ENCODE measurements around the gene HAPLN2.
A peak's percentile ranks its signal among the peaks of the same experiment; 100 is the strongest.
"Not testable (repeated sequence)": the region's sequence is repeated elsewhere in the genome, so short reads cannot be mapped to it uniquely, and the experiment has no call there.

The HAPLN2 gene

DNA sequence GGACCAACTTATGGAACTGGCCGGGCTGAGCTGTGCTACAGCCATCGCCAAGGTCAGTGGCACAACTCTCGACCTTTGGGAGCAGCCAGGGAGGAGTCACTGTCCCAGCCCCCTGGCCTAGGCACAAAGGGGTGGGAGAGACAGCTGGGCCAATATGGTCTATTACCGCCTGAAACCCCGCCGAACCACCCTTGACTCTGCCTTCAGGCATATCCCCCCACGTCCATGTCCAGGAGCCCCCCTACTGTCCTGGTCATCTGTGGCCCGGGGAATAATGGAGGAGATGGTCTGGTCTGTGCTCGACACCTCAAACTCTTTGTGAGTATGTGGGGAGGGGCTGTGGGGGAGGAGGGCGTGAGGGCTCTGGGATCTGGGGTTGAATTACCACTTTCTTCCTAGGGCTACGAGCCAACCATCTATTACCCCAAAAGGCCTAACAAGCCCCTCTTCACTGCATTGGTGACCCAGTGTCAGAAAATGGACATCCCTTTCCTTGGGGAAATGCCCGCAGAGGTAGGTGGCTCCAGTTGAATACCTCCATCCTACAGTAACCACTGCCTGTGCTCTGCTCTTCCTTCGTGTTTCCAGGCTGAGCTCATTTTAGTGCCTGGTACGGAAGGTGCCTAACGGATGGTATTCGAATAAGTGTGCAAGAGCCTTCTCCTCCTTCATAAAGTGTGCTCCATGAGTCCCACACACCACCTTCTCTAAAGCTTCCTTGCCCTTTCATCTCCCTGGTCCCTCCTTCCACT lies 26.9 kb upstream of the HAPLN2 start:
- no peak for DNase-seq

DNA sequence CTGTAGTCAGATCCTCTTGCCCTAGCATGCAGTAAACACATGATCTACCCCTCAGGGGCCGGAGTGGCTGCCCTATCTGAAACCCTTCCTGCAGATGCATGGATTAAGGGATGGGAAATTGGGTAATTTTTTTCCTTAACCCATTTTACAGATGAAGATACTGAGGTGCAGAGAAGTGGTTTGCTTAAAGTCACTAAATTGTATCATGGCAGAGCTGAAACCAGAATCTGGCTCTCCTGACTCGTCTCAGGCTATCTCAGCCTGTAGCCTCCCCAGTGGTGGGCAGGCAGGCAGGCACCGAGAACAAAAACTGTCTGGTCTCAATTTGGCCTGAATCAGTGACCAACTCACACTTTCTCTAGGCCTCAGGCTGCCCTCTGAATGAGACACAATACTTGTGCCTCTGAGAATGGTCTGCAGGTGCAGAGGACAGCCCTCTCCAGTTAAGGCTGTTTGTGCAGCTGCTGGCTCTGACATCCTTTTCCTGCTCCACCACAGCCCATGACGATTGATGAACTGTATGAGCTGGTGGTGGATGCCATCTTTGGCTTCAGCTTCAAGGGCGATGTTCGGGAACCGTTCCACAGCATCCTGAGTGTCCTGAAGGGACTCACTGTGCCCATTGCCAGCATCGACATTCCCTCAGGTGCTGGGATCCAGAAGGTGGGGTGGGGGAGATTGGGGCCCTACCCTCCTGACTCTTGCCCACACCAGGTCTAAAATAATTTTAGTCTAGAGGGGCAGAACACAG lies 26.1 kb upstream of the HAPLN2 start:
- no peak for DNase-seq

DNA sequence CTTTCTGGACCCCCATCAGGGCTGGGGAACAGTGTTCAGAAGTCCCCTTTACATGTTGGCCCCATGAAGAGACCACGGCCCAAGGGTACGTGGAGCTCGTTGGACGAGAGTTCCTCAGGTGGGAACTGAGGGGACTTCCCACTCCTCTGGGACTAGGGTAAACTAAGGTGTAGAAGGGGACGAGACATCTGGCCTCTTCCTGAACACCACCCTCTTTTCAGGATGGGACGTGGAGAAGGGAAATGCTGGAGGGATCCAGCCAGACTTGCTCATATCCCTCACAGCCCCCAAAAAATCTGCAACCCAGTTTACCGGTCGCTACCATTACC lies 25.6 kb upstream of the HAPLN2 start:
- DNase-seq = no peak

DNA sequence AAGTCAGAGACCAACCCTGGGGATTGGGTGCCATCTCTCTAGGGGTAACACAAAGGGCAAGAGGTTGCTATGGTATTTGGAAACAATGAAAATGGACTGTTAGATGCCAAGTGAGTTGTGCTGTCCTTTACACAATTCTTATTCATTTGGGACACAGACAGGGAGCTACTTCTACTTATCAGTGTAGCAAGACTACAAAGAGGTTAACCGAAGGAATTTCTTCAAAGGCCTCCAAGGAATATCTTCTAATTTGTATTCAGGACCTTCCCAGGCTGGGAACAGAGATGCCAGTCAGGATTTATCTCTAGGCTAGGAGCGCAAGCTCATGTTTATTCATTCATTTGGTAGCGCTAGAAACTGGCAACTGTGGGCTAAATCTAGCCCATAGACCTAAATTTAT lies 25.0 kb upstream of the HAPLN2 start:
- no peak for DNase-seq

DNA sequence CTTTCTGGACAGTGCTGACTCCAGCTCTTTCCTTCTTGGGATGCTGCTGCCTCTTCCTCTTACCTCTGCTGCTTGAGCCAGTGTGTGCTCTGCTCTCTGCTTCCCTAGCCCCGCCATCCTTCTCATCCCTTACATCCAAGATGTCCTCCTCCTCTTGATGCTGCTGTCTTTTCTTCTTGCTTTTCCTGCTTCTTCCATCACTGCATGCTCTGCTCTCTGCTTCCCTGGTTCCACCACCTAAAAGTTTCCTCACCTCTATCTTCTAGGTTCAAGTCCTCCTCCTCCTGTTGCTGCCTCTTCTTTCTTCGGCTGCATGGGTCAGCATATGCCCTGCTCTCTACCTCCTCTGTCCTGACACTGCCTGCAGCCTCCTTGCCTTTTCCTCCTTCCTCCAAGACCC lies 24.2 kb upstream of the HAPLN2 start:
- no peak for DNase-seq

DNA sequence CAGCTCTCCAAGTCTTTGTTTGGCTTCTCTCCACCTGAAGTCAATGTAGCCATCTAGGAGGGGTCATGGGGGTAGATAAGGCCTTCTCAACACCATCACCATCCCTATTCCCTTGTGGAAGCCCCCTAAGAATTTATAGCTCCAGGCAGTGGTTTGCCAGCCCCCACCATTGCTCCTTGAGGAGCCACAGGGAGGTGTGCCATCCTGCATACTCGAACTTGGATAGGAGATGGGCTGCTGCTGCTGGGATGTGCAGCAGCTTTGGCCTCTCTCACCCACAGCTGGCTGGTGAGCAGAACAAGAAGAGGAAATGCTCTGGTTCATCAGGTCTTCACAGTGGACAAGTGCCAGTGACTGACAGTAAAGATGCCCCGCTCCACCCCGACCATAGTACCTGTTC lies 22.8 kb upstream of the HAPLN2 start:
- no peak for DNase-seq

DNA sequence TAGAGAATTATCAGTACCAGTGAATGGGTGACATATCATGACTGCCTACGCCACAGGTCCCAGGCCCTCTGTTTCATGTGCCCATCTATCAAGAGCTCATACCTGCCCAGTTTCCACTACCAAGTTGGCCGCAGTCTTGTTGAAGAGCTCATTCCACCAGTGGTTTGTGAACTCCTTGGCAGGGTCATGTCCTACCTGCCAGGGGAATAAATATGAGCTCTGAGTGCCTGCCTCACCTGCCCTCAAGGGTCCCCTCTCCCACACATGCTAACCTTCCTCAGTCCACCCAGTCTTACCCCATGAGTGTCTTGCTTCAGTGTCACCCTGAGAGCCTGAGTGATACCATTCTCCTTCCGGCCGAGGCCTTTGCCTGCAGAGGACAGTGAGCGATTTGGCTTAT lies 21.1 kb upstream of the HAPLN2 start:
- no peak for DNase-seq

DNA sequence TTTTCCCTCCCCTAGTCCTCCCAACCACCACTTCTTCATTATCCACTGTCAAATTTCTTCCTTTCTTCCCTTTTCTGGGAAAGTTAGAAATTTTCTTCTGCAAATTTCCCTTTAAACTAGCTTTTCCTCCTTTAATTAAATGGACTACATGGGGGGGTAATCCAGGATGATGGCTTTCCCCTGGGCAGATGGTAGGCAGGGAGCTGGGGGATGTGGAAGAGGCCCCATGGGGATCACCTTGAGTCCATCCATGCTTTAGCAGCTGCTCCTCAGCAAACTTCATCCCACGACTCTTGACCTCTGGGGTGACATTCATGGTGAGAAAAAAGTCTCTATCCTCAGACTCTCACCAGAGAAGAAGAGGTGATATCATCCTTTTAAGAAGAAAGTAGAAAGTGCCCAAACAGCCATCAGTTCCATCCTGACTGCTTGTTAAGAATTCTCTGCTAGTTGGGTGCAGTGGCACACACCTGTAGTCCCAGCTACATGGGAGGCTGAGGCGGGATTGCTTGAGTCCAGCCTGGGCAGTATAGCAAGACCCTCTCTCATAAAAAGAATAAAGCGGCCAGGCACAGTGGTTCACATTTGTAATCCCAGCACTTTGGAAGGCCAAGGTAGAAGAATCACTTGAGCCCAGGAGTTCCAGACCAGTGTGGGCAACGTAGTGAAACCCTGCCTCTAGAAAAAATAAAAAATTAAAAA lies 20.3 kb upstream of the HAPLN2 start:
- DNase-seq = no peak

DNA sequence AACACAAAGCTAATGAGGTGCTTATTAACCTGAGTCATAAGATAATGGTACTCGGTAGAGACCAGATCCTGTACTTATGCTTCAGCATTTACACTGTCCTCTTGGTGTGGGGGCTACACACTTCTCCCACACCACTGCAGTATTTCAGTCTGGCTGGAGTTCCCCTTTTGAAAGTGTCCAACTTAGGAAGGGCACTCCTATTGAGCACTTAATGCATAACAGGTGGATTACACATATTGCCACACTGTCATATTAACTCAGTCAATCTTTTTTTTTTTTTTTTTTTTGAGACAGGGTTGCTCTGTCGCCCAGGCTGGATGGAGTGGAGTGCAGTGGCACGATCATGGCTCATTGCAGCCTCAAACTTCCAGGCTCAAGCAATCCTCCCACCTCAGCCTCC lies 19.4 kb upstream of the HAPLN2 start:
- DNase-seq = no peak

DNA sequence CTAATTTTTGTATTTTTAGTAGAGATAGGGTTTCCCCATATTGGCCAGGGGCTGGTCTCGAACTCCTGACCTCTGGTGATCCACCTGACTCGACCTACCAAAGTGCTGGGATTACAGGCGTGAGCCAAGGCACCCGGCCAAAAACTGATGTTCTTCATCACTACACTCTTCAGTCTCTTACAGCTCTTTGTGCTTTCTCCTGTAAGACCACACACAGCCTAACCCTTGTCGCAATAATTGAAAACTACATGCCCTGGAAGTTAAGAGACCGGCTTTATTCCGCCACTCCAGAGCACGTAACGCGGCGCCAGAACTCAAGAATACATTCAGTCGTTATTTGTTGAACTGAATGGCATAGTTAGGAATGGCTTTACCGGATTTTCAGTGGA lies 18.5 kb upstream of the HAPLN2 start:
- no peak for DNase-seq

DNA sequence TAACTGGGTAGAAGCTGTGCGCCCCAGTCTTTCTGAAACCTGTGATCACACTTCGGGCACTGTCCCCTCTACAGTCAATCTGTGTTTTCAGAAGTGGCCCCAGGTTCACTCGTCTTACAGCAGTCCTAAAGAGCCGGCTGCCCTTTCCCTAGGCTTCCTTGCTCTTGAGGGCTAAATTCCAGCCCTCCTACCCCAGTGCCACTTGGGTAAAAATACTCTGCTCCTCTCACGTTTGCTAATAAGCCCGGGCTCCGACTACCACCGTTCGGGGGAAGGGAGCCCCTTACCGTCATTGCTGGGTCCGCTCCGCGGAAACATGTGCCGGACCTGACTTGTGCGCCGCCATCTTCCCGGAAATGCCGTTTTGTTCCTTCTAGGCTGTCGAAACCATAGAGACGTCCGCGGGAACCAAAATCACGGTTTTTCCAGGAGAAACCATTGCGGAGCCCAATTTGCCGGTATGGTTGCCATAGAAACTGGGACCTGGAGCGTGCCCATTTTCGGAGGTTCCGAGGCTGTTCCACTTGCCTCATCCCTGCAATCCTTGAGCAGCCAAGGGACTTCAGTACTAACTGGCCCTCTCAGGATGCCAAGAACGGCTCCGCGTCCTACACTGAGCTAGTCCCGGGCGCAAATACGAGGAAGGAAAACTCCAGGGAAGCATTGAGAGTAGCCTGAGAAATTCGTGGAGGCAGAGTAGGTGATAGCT lies 17.9 kb upstream of the HAPLN2 start, which contains the start of gene GPATCH4:
TSS of gene GPATCH4 (minus strand) at position 358 of the 709 bp plus-strand sequence.
- peak; percentile 90 for DNase-seq

DNA sequence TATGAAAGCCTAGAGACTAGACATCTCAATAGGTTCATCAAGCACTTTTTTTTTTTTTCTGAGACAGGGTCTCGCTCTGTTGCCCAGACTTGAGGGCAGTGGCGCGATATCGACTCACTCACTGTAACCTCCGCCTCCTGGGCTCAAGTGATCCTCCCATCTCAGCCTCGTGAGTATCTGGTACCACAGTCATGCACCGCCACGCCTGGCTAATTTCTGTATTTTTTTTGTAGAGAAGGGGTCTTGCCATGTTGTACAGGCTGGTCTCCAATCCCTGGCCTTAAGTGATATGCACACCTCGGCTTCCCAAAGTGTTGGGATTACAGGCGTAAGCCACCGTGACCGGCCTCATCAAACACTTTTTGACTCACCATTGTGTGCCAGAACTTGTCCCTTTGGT lies 17.3 kb upstream of the HAPLN2 start:
- DNase-seq = no peak

DNA sequence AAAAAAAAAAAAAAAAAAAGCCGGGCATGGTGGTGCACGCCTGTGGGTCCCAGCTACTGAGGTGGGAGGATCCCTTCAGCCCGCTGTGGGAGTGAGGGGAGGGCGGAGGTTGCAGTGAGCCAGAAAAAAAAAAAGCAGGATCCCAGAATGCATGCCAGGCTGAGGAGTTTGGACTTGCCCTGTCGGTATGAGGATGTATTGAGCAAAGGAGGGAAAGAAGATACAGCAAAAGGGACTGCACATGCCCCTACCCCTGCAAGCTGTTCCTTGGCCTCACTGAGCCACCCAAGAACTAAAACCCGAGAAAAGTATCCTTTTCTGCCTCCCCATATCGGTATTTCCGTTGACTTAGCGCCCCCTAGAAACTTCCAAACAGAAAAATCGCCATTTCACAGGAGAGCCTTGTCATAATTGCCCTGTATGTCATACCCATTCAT lies 16.6 kb upstream of the HAPLN2 start:
- DNase-seq = peak; percentile 30

DNA sequence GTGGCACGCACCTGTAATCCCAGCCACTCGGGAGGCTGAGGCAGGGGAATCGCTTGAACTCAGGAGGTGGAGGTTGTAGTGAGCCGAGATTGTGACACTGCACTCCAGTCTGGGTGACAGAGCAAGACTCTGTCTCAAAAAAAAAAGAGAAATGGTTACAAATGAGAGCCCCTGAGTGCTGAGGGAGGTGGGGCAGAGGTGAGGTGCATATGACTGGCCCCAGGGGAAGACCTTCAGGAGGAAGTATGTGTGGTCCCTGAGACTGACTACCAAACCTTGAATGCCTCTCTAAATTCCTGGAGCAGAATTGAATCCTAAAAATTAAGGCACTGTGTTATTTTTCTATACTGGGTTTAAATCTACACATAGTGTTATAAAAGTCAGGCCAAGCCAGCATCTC lies 11.9 kb upstream of the HAPLN2 start:
- DNase-seq = not testable (repeated sequence)

DNA sequence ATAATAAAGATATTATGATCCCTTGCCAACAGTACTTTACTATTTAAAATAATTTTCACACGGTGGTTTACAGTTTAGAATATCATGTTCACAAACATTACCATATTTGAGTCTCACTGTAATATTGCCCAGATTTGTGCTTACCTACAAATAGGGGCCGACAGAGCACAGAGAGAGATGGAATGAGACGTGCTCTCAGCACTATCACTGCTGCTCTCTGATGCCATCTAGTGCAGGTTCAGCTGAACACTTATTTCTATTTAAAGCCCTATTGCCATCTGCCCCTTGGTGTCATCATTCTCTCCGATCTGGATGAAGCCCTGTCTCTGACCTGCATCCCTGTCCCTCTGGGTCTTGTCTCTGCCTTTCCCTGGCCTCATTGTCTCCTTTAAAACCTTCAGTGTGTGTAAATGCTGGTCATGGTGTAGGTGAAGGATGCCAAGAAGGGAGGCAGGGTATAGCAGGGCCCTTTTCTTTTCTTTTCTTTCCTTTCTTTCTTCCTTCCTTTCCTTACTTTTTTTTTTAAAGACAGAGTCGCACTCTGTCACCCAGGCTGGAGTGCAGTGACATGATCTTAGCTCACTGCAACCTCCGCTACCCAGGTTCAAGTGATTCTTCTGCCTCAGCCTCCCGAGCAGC lies 11.1 kb upstream of the HAPLN2 start:
- peak; percentile 75 for DNase-seq

DNA sequence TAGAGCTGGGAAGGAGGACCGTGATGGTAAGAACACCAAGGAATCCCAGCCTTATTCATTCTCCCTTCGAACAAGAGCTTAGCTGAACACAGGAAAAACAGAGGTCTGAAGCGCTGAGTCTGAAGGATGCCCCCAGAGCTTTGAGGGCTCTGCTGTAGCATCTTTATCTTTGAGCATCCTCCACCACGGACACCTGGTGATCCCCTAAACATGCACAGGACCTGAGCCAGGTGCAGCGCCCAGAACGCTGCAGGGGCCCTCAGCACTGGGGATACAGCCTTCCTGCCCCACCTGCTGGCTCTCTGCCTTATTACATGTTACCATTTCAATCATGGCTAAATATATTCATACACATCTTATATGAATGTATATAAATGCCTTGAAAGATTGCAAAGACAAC lies 10.2 kb upstream of the HAPLN2 start:
- DNase-seq = peak; percentile 26

DNA sequence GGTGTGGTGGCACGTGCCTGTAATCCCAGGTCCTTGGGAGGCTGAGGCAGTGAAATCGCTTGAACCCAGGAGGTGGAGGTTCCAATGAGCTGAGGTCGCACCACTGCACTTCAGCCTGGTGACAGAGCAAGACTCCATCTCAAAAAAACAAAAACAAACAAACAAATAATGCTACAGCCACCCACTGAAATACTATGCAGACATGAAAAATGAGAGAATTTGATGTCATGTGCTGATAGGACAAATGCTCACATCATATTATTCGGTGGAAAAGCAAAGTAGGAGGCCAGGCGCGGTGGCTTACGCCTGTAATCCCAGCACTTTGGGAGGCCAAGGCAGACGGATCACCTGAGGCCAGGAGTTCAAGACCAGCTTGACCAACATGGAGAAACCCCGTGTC lies 9.1 kb upstream of the HAPLN2 start:
- not testable (repeated sequence) for DNase-seq

DNA sequence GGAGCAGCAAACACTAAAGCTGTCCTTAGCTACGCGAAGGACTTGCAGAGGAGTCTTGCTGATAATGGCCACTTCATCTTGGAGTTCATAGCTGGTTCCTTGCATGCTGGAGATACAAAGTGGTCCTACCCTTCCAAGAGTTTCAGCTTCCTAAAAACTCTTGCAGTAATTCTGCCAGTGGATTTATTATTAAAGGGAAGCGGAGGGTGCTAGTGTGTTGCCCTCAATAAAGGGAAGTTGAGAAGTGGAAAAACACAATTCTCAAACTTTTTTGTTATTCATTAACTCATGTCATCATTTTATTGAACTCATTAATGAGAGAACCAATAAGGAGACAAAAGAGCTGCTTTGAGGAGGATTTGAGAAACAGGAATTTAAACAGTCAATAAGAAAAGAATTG lies 6.5 kb upstream of the HAPLN2 start:
- no peak for DNase-seq

DNA sequence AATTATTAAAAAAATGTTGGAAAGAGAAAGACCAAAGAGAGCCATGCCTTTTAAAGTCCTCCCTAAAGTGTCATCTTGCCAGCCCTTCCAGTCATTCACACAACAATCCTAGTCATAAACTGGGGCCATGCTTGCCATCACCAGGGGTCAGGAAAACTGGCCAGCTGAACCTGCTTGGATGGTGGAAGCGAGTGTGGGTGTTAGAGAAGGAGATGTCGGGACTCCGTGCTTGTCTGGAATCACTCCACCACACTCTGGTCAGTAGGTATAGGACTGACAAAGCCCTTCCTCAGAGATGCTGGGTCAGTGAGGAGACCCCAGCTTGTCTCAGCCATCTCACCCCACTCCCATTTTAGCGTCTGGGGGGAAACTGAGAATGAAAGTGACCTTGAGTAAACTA lies 3.3 kb upstream of the HAPLN2 start:
- DNase-seq = no peak

DNA sequence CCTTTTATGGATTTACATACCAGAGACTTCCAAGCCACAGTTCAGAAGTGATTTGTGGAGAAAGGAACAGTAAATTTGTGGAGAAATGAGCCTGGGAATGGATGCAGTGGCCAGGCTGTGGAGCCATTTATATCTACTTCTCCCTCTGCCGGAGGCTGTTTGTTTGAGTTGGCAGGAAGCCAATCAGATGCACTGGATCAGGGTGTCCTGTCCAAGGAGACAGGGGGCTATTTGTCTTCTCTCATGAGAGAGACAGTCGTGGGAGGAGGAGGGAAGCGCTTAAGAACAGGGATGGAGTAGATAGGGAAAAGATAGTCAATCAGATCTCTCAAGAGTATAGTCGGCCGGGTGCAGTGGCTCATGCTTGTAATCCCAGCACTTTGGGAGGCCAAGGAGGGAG lies 2.8 kb upstream of the HAPLN2 start:
- peak; percentile 27 for DNase-seq

DNA sequence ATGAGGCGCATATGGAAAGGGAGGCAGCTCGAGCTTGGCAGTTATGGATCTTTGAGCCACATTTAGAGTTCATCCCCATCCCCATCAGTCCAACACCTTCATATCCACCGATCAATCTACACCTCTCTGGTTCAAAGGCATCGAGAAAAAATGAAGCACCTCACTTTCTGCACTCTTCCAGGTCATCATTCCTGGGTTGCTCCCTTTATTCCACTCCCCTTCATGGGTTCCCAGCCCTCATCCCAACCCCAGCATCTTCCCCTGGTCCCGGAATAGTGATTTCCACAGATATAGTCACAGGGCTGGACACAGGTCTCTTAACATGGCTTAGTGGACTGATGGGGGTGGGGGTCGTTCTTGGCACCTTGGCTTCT lies 354 bp downstream of the HAPLN2 start:
- DNase-seq = no peak

DNA sequence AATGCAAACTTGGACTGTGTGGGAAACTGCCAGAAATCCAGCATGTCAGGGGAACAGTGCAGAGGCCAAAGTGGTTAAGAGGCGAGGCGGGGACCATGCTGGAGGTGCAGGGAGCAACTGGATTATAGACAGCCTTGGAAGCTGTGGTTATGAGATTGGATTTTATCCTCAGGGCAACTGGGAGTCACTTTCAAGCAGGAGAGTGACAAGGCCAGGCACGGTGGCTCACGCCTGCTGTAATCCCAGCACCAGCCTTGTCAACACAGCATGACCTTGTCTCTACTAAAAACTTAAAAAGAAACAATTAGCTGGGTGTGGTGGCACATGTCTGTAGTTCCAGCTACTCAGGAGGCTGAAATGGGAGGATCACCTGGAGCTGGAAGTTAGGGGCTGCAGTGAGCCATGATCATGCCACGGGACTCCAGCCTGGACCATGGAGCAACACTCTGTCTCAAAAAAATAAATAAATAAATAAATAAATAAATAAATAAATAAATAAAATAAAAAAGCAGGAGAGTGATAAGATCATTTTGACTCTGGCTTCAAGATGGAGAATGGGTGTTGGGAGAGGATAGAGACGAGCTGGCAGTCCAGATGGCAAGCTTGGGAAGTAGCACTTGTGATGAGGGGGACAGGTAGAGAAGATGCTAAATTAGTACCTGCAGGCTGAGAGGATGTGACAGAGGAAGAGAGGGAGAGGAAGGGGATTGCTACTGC lies 3.5 kb downstream of the HAPLN2 start:
- DNase-seq = no peak

Data from fibroblast of skin of back (primary cell).